Stimulated activated CD4-positive, alpha-beta T cell treated with anti-CD3 and anti-CD28 coated beads, Interleukin-4, amount 100 ng/mL, for 24 hours (primary cell): Measurements from ENCODE around the gene WDR90.
A peak's percentile ranks its signal among the peaks of the same experiment; 100 is the strongest.

Source experiments
- DNase-seq: peaks from one replicate; pipeline ENCODE4 v3.0.0-alpha.2; 2020

The WDR90 gene

GRCh38 chr16:648781-649589 lies at the start of gene WDR90:
Gene WDR90, plus strand, starts transcription at chr16:649365. Its CDS starts 52 bp downstream, at chr16:649417.
- DNase-seq: peak; percentile 94

DNA sequence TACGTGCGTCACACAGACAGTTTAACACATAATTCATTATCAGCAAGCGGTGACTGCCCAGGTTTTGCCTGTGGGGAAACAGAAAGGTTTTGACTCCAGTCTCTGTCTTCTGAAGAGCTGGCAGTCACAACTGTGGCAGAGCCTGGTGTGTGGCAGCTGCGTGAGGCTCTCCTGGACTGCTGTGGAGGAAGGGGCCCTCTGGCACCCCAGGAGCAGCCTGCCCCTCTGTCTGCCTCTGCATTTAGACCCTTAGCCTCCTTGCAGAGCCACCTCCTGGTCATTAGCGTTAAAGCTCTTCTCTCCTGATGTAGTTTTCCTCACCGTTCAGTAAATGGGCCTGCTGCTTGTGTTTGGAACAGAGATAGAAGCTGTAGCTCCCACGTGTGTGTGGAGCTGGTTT lies 48.4 kb upstream of the WDR90 start:
- no peak for DNase-seq

- DNase-seq: no peak
Observed at GRCh38 chr16:603933-604332, 45.2 kb upstream of the WDR90 start.

GRCh38 chr16:606656-607307 lies 42.4 kb upstream of the WDR90 start:
- no peak for DNase-seq

GRCh38 chr16:608019-608418 lies 41.1 kb upstream of the WDR90 start:
- peak; percentile 42 for DNase-seq

DNA sequence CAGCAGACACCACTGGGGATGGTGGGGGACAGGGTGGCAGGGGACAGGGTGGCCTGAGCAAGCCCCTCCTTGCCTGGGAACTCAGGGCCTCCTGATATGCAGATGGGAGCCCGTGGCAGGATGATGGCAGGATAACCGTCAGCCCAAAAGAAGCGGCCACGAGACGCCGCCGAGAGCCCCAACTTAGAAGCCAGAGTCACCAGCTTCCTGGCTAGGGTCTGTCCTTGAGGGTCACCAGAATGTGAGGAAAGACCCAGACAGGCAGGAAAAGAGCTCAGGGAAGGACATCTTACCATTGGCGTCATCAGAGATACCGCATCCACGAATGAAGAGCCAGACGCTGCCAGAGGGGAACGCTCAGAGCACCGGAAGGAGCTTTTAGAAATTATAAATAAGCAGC lies 39.8 kb upstream of the WDR90 start:
- DNase-seq: no peak

DNA sequence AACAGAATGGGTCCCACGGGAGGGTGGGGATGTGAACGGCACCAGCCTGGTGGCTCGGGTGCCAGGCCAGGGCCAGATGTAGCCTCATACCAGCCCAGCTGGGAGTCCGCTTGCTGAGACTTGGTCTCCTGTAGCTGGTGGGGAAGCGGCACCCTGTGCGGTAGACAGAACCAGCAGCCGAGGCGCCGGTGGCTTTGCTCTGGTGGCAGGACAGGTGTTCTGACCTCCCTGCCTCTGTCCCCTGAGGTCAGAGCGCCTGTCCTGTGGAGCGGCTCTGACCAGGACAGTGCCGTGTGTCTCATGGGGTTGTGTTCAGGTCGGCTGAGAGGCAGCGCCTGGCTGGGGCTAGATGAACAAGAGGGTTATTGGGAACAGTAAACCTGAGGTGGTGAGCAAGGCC lies 39.2 kb upstream of the WDR90 start:
- no peak for DNase-seq

GRCh38 chr16:610513-611381 lies 38.4 kb upstream of the WDR90 start:
- DNase-seq: peak; percentile 65

DNA sequence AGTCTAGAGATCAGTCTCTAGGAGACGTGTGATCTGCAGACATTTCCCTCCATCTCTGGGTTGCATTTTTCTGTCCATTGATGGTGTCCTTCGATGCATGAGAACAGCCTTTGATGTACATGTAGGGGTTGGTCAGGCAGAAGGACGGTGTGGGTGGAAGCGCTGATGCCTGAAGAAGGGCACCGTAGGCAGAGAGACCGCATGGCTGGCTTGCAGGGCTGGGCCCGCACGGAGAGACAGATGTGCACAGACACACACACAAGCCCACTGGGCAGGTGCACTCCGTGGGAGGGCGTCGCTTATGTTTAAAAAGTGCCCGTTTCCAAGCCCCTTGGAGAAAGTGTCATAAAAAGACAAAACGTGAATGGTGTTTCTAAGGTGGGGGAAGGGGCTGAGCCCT lies 34.0 kb upstream of the WDR90 start:
- DNase-seq: no peak

DNA sequence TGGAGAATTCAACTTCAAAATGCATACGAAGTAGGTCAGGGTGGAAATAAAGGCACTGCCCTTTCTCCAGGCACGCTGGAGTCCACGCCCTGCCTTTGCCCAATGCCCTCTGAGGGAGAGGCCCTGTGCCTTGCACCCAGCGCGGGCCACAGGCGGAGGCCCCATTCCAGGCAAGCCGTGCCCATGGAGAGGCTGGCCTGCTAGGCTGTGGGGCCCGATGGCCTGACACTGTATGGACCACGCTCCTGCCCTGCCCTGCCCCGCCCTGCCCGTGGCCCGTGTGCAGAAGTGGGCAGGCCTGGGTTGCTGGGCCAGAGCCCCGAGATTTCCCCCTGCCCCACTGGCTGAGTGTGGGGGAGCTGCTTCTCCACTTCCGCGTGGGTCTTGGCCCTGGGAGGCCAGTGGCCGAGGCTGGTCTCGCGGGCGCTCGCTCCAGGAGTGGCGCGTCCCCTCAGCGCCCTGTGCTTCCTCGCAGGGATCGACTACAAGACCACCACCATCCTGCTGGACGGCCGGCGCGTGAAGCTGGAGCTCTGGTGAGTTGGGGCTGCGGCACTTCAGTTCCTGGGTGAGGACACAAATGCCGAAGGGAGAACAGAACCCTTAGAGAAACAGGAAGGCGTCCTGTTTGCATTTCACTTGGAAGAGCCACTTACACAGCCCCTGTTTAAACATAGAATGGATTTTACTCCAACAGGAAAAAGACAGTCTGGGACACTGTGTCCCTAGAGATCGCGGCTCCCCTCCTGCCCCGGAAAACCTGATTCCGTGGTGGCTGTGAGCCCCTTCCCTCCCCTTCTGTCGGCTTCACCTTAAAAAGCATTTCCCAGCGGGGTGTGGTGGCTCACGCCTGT lies 32.2 kb upstream of the WDR90 start:
- DNase-seq: no peak

GRCh38 chr16:617855-618254 lies 31.3 kb upstream of the WDR90 start:
- no peak for DNase-seq

- no peak for DNase-seq
Observed at GRCh38 chr16:619476-620100, 29.6 kb upstream of the WDR90 start.

DNA sequence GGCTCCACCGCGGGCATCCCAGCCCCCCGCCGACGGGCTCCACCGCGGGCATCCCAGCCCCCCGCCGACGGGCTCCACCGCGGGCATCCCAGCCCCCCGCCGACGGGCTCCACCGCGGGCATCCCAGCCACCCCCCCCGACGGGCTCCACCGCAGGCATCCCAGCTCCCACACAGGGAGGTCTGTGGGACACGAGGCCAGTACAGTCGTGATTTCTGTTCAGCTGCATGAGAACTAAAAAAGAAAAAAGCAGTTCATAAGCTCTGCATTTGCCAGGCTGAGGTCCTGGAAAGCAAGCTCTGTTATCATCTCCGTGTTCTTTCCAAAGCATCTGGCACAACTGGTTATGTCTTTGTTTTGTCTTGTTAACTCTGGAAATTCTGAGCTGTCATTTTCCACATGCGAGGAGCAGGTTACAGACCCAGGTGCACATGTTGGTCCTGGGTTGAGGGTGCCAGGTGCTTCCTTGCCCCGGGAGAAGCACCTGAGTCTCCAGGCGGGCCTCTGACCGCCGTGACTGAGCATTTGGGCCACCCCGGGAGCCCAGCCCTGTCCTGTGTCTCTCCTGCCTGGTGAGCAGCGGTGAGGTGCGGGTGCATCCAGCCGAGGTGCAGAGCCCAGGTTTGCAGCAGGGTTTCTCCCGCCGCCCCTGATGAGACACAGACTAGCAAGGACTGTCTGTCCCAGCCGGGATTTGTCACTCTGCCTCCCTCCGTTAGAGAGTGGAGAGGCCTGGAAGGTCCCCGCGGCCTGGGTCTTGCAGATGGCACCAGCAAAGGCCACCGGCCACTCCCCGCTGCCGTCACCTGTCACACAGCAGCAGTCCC lies 28.3 kb upstream of the WDR90 start:
- no peak for DNase-seq

DNA sequence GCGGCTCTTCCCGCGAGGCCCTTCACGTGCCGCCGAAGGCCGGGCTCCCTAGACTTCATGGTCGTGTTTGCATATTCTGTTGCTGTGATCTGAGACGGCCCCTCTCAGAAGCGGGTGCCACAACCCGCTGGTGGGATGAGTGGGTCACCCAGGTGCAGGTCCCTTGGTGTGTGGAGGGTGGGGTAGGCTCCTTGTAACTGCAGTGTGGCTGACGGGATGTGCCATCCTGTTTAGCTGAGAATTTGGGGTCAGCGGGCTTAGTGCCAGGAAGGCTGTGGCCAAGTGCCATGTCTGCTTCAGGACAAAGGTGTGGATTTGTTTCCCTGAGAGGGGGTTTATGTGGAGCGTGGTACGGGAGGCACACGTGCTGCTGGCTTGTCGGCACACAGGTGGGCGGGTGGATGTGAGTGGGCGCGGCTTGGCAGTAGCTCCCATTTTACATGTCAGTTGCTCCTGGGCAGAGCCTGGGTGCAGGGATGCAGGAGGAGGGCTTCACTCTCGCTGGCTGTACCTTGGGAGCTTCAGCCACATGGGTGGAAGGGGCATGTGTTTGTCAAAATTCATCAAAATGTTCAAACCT lies 27.5 kb upstream of the WDR90 start:
- DNase-seq: no peak

DNA sequence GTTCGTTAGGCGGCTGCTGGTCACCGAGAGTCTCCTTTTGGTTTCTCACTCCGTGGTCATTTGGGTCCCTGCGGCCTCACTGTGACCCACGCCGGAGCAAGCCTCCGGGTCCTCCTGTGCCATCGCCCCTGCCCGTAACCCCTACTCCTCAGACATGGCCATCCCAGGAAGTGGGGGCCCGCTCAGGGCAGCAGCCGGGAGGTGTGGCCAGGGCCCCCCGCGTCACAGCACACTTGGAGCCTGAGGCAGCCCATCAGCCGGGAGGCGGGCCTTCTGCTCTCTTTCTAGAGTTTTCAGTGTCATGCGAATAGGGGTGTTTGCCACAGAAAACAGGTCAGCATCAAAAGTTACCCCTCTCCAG lies 26.3 kb upstream of the WDR90 start:
- DNase-seq: no peak

DNA sequence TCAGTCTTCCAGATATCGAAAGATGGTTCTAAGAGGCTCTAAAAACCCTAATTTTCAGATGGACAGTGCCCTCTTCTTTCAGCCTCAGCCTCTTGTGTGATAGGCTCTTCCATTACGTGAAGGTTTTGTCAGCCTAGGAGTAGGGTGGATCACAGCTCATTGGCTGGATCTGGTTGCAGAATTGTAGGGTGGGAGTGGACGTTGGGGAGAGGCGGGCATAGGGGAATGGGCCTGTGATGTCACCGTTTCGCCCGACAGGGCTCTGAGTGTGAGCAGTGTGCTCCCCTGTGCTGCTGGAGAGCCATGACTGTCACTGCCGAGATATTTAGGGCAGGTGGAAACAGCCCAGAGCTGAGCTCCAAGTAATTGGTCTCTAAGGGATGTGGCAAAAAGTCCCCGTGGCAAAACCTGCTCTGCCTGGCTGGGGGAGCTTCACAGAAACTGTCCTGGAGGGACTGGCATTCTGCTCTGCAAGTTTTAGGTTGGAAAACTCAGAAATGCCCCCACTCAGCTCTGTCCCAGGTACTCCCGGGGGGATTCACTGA lies 24.6 kb upstream of the WDR90 start:
- no peak for DNase-seq

- no peak for DNase-seq
Observed at GRCh38 chr16:625117-625976, 23.8 kb upstream of the WDR90 start.

DNA sequence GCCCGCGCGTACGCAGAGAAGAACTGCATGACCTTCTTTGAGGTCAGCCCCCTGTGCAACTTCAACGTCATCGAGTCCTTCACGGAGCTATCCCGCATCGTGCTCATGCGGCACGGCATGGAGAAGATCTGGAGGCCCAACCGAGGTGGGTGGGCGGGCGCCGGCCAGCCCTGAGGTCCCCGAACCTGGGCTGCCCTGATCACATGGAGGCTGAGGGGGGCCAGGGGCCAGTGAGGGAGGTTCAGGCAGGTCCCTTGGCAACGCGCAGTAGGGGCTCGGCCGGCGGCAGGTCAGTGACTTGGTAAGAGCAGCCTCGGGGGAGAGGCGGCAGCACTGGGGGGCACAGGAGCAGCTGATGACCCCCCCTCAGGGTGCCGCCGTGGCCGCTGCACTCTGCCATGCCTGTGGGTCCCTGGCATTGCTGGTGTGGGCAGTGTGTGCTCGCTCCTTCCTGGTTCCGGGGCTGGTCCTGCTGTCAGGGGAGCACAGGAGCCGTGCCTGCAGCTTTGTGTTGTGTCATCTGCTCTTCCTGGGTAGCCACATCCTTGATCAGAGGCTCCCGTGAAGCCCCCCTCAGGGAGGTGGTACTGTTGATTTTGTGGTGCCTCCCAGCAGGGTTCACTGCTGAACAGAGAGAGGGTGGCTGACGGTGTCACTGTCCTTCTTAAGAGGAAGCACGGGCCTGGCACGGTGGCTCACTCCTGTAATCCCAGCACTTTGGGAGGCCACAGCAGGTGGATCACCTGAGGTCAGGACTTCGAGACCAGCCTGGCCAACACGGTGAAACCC lies 23.0 kb upstream of the WDR90 start:
- DNase-seq: no peak
